DMS114 treated with DMSO at 0.1 percent for 48 hours (cell line): ENCODE measurements around the gene PTPRN.
"Not testable (repeated sequence)": the region's sequence is repeated elsewhere in the genome, so short reads cannot be mapped to it uniquely, and the experiment has no call there.

Experiments
- DNase-seq: peaks from one replicate; lab custom pipeline; 2025; ENCODE audit not compliant: unreplicated experiment; lab: John Stamatoyannopoulos, UW

Gene PTPRN

GRCh38 chr2:219270055-219270372 lies 39.2 kb downstream of the PTPRN start:
- no peak for DNase-seq

- DNase-seq: no peak
Observed at GRCh38 chr2:219269362-219270054, 39.7 kb downstream of the PTPRN start.

- no peak for DNase-seq
Observed at GRCh38 chr2:219268294-219268693, 40.9 kb downstream of the PTPRN start.

GRCh38 chr2:219266886-219267285 lies 42.3 kb downstream of the PTPRN start:
- DNase-seq: no peak

GRCh38 chr2:219266232-219266631 lies 43.0 kb downstream of the PTPRN start:
- DNase-seq: no peak

- DNase-seq: no peak
Observed at GRCh38 chr2:219261024-219261855, 48.0 kb downstream of the PTPRN start.

- not testable (repeated sequence) for DNase-seq
Observed at GRCh38 chr2:219258942-219259341, 50.3 kb downstream of the PTPRN start.

GRCh38 chr2:219254590-219255201 lies 54.5 kb downstream of the PTPRN start:
- DNase-seq: no peak

GRCh38 chr2:219253753-219254589 lies 55.2 kb downstream of the PTPRN start, which contains the start of gene TUBA4A:
Gene TUBA4A, minus strand, starts transcription at chr2:219253918. Its CDS starts 60 bp downstream, at chr2:219253858.
- DNase-seq: no peak

- DNase-seq: no peak
Observed at GRCh38 chr2:219252900-219253752, 56.1 kb downstream of the PTPRN start, which contains the start of gene TUBA4B. Gene TUBA4B, plus strand, starts transcription at chr2:219253243. Its CDS starts 165 bp downstream, at chr2:219253408.

GRCh38 chr2:219252570-219252899 lies 56.7 kb downstream of the PTPRN start:
- DNase-seq: no peak

GRCh38 chr2:219252084-219252483 lies 57.1 kb downstream of the PTPRN start:
- no peak for DNase-seq

- no peak for DNase-seq
Observed at GRCh38 chr2:219251656-219252055, 57.5 kb downstream of the PTPRN start.

GRCh38 chr2:219250049-219250781 lies 59.0 kb downstream of the PTPRN start:
- DNase-seq: no peak

GRCh38 chr2:219249203-219249980 lies 59.8 kb downstream of the PTPRN start:
- no peak for DNase-seq

GRCh38 chr2:219248845-219249202 lies 60.4 kb downstream of the PTPRN start:
- DNase-seq: no peak

- no peak for DNase-seq
Observed at GRCh38 chr2:219247678-219248642, 61.2 kb downstream of the PTPRN start.

- no peak for DNase-seq
Observed at GRCh38 chr2:219246559-219246958, 62.6 kb downstream of the PTPRN start.
